ENCODE results near the gene GARIN5B. TPM values are rescaled to one million over a fixed set of nuclear protein-coding genes. Genes with fewer than 3 reads are reported as not detected.

The GARIN5B gene
- total and polyA plus RNA-seq, 12 donors, result not detected

GRCh38 chr19:55322204-55322885, 40.7 kb downstream of the GARIN5B start:
- DNase-seq, result no peak
- Histone ChIP-seq H3K4me3 (no peak overlapping the region), H3K9me3 (replicated peaks in 1 of 3) (no peaks in the 10 kb centered on the region), H3K27ac (no peak overlapping the region), H3K36me3 (replicated peaks in 1 of 2) (no peaks in the 10 kb centered on the region), H3K4me1 (replicated peaks in 1 of 2) (peaks cover 0 to under 1% of the 10 kb centered on the region in 2 donors), H3K27me3 (no peaks in the 10 kb centered on the region)
- TF ChIP-seq POLR2A (IDR thresholded peaks at IDR 0.05), result no peak
- TF ChIP-seq, protein P1, sequence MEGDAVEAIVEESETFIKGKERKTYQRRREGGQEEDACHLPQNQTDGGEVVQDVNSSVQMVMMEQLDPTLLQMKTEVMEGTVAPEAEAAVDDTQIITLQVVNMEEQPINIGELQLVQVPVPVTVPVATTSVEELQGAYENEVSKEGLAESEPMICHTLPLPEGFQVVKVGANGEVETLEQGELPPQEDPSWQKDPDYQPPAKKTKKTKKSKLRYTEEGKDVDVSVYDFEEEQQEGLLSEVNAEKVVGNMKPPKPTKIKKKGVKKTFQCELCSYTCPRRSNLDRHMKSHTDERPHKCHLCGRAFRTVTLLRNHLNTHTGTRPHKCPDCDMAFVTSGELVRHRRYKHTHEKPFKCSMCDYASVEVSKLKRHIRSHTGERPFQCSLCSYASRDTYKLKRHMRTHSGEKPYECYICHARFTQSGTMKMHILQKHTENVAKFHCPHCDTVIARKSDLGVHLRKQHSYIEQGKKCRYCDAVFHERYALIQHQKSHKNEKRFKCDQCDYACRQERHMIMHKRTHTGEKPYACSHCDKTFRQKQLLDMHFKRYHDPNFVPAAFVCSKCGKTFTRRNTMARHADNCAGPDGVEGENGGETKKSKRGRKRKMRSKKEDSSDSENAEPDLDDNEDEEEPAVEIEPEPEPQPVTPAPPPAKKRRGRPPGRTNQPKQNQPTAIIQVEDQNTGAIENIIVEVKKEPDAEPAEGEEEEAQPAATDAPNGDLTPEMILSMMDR (IDR thresholded peaks at IDR 0.05), result no peak
- intact Hi-C loops (cut with DNase I), result no loop called here
- WGBS, 4 donors, result 55 to 70% (median 67%) methylated on average over 10 to 12 of the region's 12 CpGs

DNA sequence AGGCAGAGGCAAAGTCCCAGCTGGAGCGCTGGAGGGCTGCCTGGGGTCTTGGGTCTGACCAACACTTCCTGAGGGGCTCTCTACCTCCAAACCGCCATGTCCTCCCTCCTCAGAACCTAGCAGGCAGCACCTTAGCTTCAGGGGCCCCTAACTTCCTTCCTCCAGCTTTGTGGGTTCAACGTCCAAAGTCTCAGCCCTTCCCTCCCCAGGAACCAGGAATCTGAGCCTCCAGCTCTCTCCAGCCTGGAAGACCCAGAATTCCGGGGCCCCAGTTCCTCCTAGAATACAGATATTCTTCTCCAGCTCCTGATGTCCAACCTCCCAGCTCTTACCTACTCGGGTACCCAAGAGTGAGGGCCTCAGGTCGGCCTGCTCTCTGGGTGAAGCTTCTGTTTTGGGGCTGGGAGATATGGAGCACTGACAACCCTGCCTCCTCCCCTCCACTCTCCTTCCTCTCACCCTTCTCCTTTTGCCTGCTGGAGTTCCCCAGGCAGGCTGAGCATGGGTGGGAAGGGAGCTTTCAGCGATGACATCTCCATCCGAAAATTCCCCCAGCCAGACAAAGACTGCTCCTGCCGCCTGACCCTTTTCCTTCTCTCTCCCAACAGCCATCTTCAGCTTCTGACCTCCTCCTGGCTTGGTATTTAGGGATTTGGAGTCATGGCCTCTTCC, 41.5 kb downstream of the GARIN5B start:
- H3K27ac ChIP-seq, result no peak overlapping the region
- no peaks in the 10 kb centered on the region for H3K27me3 ChIP-seq
- no peaks in the 10 kb centered on the region for H3K4me1 ChIP-seq (replicated peaks in 1 of 2)
- no peak overlapping the region for H3K4me3 ChIP-seq
- no peaks in the 10 kb centered on the region for H3K36me3 ChIP-seq (replicated peaks in 1 of 2)
- WGBS, 4 donors, result 63 to 74% (median 70%) methylated on average over 8 to 9 of the region's 9 CpGs
- intact Hi-C loops (cut with DNase I), result no loop called here
- TF ChIP-seq POLR2A (IDR thresholded peaks at IDR 0.05), result no peak
- TF ChIP-seq, protein P1 (IDR thresholded peaks at IDR 0.05), result no peak
- no peak for DNase-seq
- H3K9me3 ChIP-seq (replicated peaks in 1 of 3), result no peaks in the 10 kb centered on the region

DNA sequence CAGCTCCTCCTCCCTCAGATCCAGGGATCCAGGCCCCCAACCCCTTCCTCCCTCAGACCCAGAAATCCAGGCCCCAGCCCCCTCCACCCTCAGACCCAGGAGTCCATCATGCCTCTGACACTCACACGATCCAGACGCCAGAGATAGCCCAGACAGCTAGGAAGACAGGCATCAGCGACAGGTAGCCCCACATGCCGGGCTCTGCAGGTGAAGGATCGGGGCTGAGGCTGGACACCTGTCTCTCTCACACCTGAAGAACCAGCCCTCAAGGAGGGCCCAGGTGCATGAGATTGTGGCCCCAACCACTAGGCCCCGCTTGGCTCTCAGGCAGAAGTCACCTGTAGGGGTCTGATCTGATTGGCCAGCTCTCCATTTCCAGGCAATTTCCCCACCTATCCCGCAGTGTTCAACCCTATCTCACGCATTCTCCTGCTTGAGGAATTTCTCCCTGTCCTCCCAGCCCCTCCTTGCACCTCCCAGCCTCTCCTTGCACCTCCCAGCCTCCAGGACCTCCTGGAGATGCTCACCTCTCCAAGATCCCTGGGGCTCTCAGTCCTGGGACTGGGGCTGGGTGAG, 42.1 kb downstream of the GARIN5B start:
- WGBS, 4 donors, result 70 to 97% (median 90%) methylated on average over 3 to 8 of the region's 8 CpGs
- TF ChIP-seq, protein P1 (IDR thresholded peaks at IDR 0.05), result no peak
- TF ChIP-seq POLR2A (IDR thresholded peaks at IDR 0.05), result no peak
- Histone ChIP-seq H3K27ac (no peak overlapping the region), H3K9me3 (replicated peaks in 1 of 3) (no peaks in the 10 kb centered on the region), H3K4me3 (no peak overlapping the region), H3K27me3 (no peaks in the 10 kb centered on the region), H3K36me3 (replicated peaks in 1 of 2) (no peaks in the 10 kb centered on the region), H3K4me1 (replicated peaks in 1 of 2) (no peaks in the 10 kb centered on the region)
- no peak for DNase-seq
- intact Hi-C loops (cut with DNase I), result no loop called here

DNA sequence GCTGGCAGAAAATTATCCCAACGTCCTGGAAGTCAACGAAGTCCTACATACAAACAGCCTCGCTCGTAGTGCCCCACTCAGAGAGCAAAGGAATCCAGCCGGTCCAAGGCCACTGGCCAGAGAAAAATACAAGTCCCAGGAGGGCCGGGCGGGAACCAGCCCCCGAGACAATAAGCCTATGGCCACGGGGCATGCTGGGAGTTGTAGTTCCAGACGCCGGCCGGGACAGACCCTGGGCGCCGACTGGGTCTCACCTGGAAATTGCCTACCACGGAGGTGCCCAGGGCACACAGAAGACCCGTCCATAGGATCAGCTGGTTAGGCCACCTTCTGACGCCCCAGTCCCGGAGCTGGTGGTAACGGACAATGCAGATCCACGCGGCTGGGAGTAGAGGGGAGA, 43.3 kb downstream of the GARIN5B start:
- no peak overlapping the region for H3K27ac ChIP-seq
- peak in 2 of 7 donors; percentile 41 to 48 for DNase-seq

More for the DNA sequence above, 43.3 kb downstream of the GARIN5B start:
- intact Hi-C loops (cut with DNase I), result no loop called here
- Histone ChIP-seq H3K9me3 (replicated peaks in 1 of 3) (no peaks in the 10 kb centered on the region), H3K4me1 (replicated peaks in 1 of 2) (no peaks in the 10 kb centered on the region), H3K36me3 (replicated peaks in 1 of 2) (no peaks in the 10 kb centered on the region), H3K27me3 (no peaks in the 10 kb centered on the region), H3K4me3 (no peak overlapping the region)
- 15 to 36% (median 27%) methylated on average over 21 of the region's 21 CpGs for WGBS, 4 donors
- TF ChIP-seq, protein P1 (IDR thresholded peaks at IDR 0.05), result no peak
- no peak for TF ChIP-seq POLR2A (IDR thresholded peaks at IDR 0.05)

All from adrenal gland (tissue), 12 donors.